Smooth muscle cell of the umbilical artery (primary cell): ENCODE data around the gene WNT3. TPM values are rescaled to one million over a fixed set of nuclear protein-coding genes. Genes with fewer than 3 reads are reported as not detected.

Experiments used
- total RNA-seq: library from RNA; depleted of rRNA; stranded (reverse); fragments of >200 nt; gene quantifications from 2 replicates; pipeline ENCODE4 v1.2.3, GENCODE V29; 2014

Gene WNT3
- 0.65 and 0.89 TPM in 2 replicates for total RNA-seq

GRCh38 chr17:46818316-46818928, at the start of gene WNT3:
TSS of gene WNT3 (minus strand) at chr17:46818692. CDS start at chr17:46818597, 95 bp downstream.

GRCh38 chr17:46851029-46851741, 32.7 kb upstream of the WNT3 start, which contains the start of gene WNT9B:
TSS of gene WNT9B (plus strand) at chr17:46851583. CDS start at chr17:46851639, 56 bp downstream.

Other genes with a start within 250 kb of the WNT3 start
- 3.6 and 4.3 TPM in 2 replicates for gene ARL17A, start 239.0 kb downstream of the WNT3 start, total RNA-seq
- gene NSF, start 228.0 kb downstream of the WNT3 start, total RNA-seq, result 78.7 and 87.7 TPM in 2 replicates
- not detected in 2 replicates for gene WNT9B, start 32.9 kb upstream of the WNT3 start, total RNA-seq
- gene GOSR2, start 104.5 kb upstream of the WNT3 start, total RNA-seq, result 67.4 and 76.4 TPM in 2 replicates
- gene RPRML, start 160.6 kb upstream of the WNT3 start, total RNA-seq, result not detected in 2 replicates